PC-9 (cell line): Measurements from ENCODE around the gene HIBCH.

Experiments
- CTCF ChIP-seq: fragments of 200-600 bp; sonication (generic); conservative IDR thresholded peaks from 2 replicates; pipeline ENCODE4 v1.6.1; 2017; ENCODE audit warnings: mixed run types, antibody characterized with exemption, mild to moderate bottlenecking, moderate library complexity
- EZH2 ChIP-seq: fragments of 200-600 bp; sonication (generic); IDR thresholded peaks from 2 replicates; pipeline ENCODE4 v1.8.0; 2017; ENCODE audit warnings: antibody characterized with exemption, low read depth

GRCh38 chr2:190351955-190352354 lies 32.3 kb upstream of the HIBCH start:
- TF ChIP-seq CTCF (no peak), EZH2 (no peak)
